Astrocyte (in vitro differentiated cells and primary cell): ENCODE results near the gene PTK6. TPM values are rescaled to one million over a fixed set of nuclear protein-coding genes. Genes with fewer than 3 reads are reported as not detected.

Source experiments
- DNase-seq: peaks from one replicate; pipeline ENCODE4 v3.0.0-alpha.2; 2010; ENCODE audit warnings: low read depth
- FAIRE-seq: peaks from 2 replicates; lab custom pipeline; 2011; peaks lifted over from hg19 to GRCh38; lab: Jason Lieb, UNC
- H2AFZ ChIP-seq: 2 replicates; pipeline ENCODE4 v1.6.0; 2012; ENCODE audit warnings: low read depth, low read length, inconsistent platforms
- H3K27ac ChIP-seq: 2 replicates; pipeline ENCODE4 v1.5.1; 2011; ENCODE audit warnings: low read depth, low read length, inconsistent platforms
- H3K27me3 ChIP-seq: 2 replicates; pipeline ENCODE4 v1.6.0; 2011; ENCODE audit warnings: low read length, inconsistent platforms; ENCODE audit not compliant: insufficient read depth
- H3K36me3 ChIP-seq: 2 replicates; pipeline ENCODE4 v1.5.1; 2011; ENCODE audit warnings: low read length, inconsistent platforms; ENCODE audit not compliant: insufficient read depth
- H3K4me1 ChIP-seq: 2 replicates; pipeline ENCODE4 v1.5.1; 2011; ENCODE audit warnings: low read length, inconsistent platforms; ENCODE audit not compliant: insufficient read depth
- H3K4me2 ChIP-seq: 2 replicates; pipeline ENCODE4 v1.6.0; 2012; ENCODE audit warnings: low read length, inconsistent platforms
- H3K4me3 ChIP-seq: 2 replicates; pipeline ENCODE4 v1.5.1; 2011; ENCODE audit warnings: low read depth, mild to moderate bottlenecking, low read length, inconsistent platforms; ENCODE audit not compliant: insufficient read depth
- H3K79me2 ChIP-seq: 2 replicates; pipeline ENCODE4 v1.6.0; 2012; ENCODE audit warnings: mild to moderate bottlenecking, low read length, inconsistent platforms; ENCODE audit not compliant: insufficient read depth
- H3K9ac ChIP-seq: 2 replicates; pipeline ENCODE4 v1.6.0; 2012; ENCODE audit warnings: mild to moderate bottlenecking, low read length, inconsistent platforms
- H3K9me3 ChIP-seq: 2 replicates; pipeline ENCODE4 v1.5.1; 2012; ENCODE audit warnings: low read depth, mild to moderate bottlenecking, low read length, inconsistent platforms; ENCODE audit not compliant: insufficient read depth
- H4K20me1 ChIP-seq: 2 replicates; pipeline ENCODE4 v1.6.0; 2012; ENCODE audit warnings: low read length, inconsistent platforms; ENCODE audit not compliant: insufficient read depth
- H3K27ac Mint-ChIP-seq: one replicate; pipeline ENCODE4 v1.8.0; 2021; ENCODE audit warnings: mild to moderate bottlenecking, mixed read lengths; ENCODE audit not compliant: unreplicated experiment
- H3K27me3 Mint-ChIP-seq: one replicate; pipeline ENCODE4 v1.8.0; 2021; ENCODE audit warnings: low read depth, mixed read lengths; ENCODE audit not compliant: unreplicated experiment
- H3K36me3 Mint-ChIP-seq: one replicate; pipeline ENCODE4 v1.8.0; 2021; ENCODE audit warnings: low read depth, mixed read lengths; ENCODE audit not compliant: unreplicated experiment
- H3K4me1 Mint-ChIP-seq: one replicate; pipeline ENCODE4 v1.8.0; 2021; ENCODE audit warnings: low read depth, mixed read lengths; ENCODE audit not compliant: unreplicated experiment
- H3K4me3 Mint-ChIP-seq: one replicate; pipeline ENCODE4 v1.8.0; 2021; ENCODE audit warnings: mild to moderate bottlenecking, moderate library complexity, mixed read lengths; ENCODE audit not compliant: unreplicated experiment
- H3K9me3 Mint-ChIP-seq: one replicate; pipeline ENCODE4 v1.8.0; 2021; ENCODE audit warnings: mild to moderate bottlenecking, mixed read lengths; ENCODE audit not compliant: unreplicated experiment
- CTCF ChIP-seq: IDR thresholded peaks from 2 replicates; pipeline ENCODE4 v1.5.1; 2011; ENCODE audit warnings: low read depth, mild to moderate bottlenecking, inconsistent platforms, low read length, moderate library complexity; ENCODE audit not compliant: insufficient read depth
- EZH2 ChIP-seq: IDR thresholded peaks from 2 replicates; pipeline ENCODE4 v1.6.1; 2012; ENCODE audit warnings: mild to moderate bottlenecking, low read length, inconsistent platforms; ENCODE audit not compliant: insufficient read depth
- total RNA-seq: library from RNA; stranded (reverse); gene quantifications from 2 replicates; pipeline ENCODE4 v1.2.1, GENCODE V29; 2021

The PTK6 gene
- total RNA-seq, 1 donor from 2014 or later, result 0.18 TPM

- H3K4me3 Mint-ChIP-seq, result no peak overlapping the region
- no peak for FAIRE-seq
- H3K27ac ChIP-seq, result no peak overlapping the region
These were observed 2.5 kb upstream of the PTK6 start for GRCh38 chr20:63539441-63540370.

GRCh38 chr20:63539092-63539430 is 1.9 kb upstream of the PTK6 start:
- H3K27ac ChIP-seq, result no peak overlapping the region
- no peak overlapping the region for H3K4me3 Mint-ChIP-seq
- H4K20me1 ChIP-seq, result no peaks in the 10 kb centered on the region
- no peak overlapping the region for H3K4me2 ChIP-seq
- H3K27me3 Mint-ChIP-seq, result peaks cover 4% of the 10 kb centered on the region
- TF ChIP-seq CTCF (no peak), EZH2 (no peak)
- no peak overlapping the region for H3K27ac Mint-ChIP-seq
- no peaks in the 10 kb centered on the region for H3K9me3 ChIP-seq
- H3K9ac ChIP-seq, result no peak overlapping the region
- H3K4me1 Mint-ChIP-seq, result peaks cover 2% of the 10 kb centered on the region
- H3K79me2 ChIP-seq, result no peaks in the 10 kb centered on the region
- no peaks in the 10 kb centered on the region for H3K27me3 ChIP-seq
- FAIRE-seq, result no peak
- peaks cover 2% of the 10 kb centered on the region for H3K36me3 Mint-ChIP-seq
- H3K9me3 Mint-ChIP-seq, result no peaks in the 10 kb centered on the region
- DNase-seq, result no peak
- H3K36me3 ChIP-seq, result no peaks in the 10 kb centered on the region
- H2AFZ ChIP-seq, result no peak overlapping the region
- H3K4me3 ChIP-seq, result no peak overlapping the region
- peaks cover 8% of the 10 kb centered on the region for H3K4me1 ChIP-seq

More at GRCh38 chr20:63539441-63540370, 2.5 kb upstream of the PTK6 start:
- peaks cover 2% of the 10 kb centered on the region for H3K36me3 Mint-ChIP-seq
- Histone ChIP-seq H3K4me2 (no peak overlapping the region), H3K79me2 (no peaks in the 10 kb centered on the region), H3K9ac (no peak overlapping the region), H3K9me3 (no peaks in the 10 kb centered on the region), H3K4me1 (peaks cover 8% of the 10 kb centered on the region), H3K27me3 (no peaks in the 10 kb centered on the region), H4K20me1 (no peaks in the 10 kb centered on the region), H3K36me3 (no peaks in the 10 kb centered on the region), H3K4me3 (no peak overlapping the region), H2AFZ (no peak overlapping the region)
- TF ChIP-seq EZH2 (no peak), CTCF (no peak)
- DNase-seq, result no peak
- H3K27ac Mint-ChIP-seq, result no peak overlapping the region
- peaks cover 4% of the 10 kb centered on the region for H3K27me3 Mint-ChIP-seq
- peaks cover 2% of the 10 kb centered on the region for H3K4me1 Mint-ChIP-seq
- no peaks in the 10 kb centered on the region for H3K9me3 Mint-ChIP-seq
